Panc1 (cell line): ENCODE results near the gene GABRD. TPM values are rescaled to one million over a fixed set of nuclear protein-coding genes. Genes with fewer than 3 reads are reported as not detected.

Experiments used
- ATAC-seq: fragments of 200-7000 bp; cut with Tn5 transposase; 2 replicates; pipeline ENCODE4 v1.9.1; 2020; ENCODE audit warnings: mild to moderate bottlenecking, moderate library complexity
- BruUV-seq: library from RNA; stranded (reverse); fragments of 400-500 nt; replicated peaks from 2 replicates; lab custom pipeline; 2021; lab: Mats Ljungman, UMichigan
- CTCF ChIA-PET: fragments of 300-600 bp; sonication (Branson Sonifier 250); formaldehyde crosslinking; loops from one replicate; lab custom pipeline; 2022; ENCODE audit warnings: antibody characterized with exemption; lab: Charles Lee
- POLR2A ChIA-PET: fragments of 300-600 bp; sonication (Branson Sonifier 250); formaldehyde crosslinking; loops from one replicate; lab custom pipeline; 2022; ENCODE audit warnings: antibody characterized with exemption; lab: Charles Lee
- DNase-seq: peaks from one replicate; pipeline ENCODE4 v3.0.0-alpha.2; 2010; ENCODE audit warnings: low read depth, low spot score
- H3K27ac ChIP-seq: 2 replicates; pipeline ENCODE4 v1.5.1; 2011; ENCODE audit warnings: mild to moderate bottlenecking, low read length, inconsistent platforms
- H3K27me3 ChIP-seq: fragments of 200-500 bp; sonication (Bioruptor generic); 2 replicates; pipeline ENCODE4 v1.6.0; 2014; ENCODE audit warnings: low read length, inconsistent platforms; ENCODE audit not compliant: control insufficient read depth, insufficient read depth
- H3K36me3 ChIP-seq: fragments of 200-500 bp; sonication (Bioruptor generic); 2 replicates; pipeline ENCODE4 v1.5.1; 2014; ENCODE audit warnings: inconsistent platforms, mild to moderate bottlenecking, low read length, moderate library complexity; ENCODE audit not compliant: control insufficient read depth, insufficient read depth
- H3K4me1 ChIP-seq: 2 replicates; pipeline ENCODE4 v1.5.1; 2011; ENCODE audit warnings: inconsistent platforms, mild to moderate bottlenecking, low read length, moderate library complexity; ENCODE audit not compliant: control insufficient read depth, insufficient read depth
- H3K4me3 ChIP-seq, 2 experiments: 2 replicates each; pipeline ENCODE4 v1.5.1; 2011 to 2012; ENCODE audit warnings: low read depth in 2 of 2, low read length in 2 of 2, mild to moderate bottlenecking in 2 of 2, inconsistent platforms in 1 of 2, moderate library complexity in 1 of 2
- H3K9me3 ChIP-seq: fragments of 200-500 bp; sonication (Bioruptor generic); 2 replicates; pipeline ENCODE4 v1.5.1; 2014; ENCODE audit warnings: low read depth, mild to moderate bottlenecking, inconsistent platforms, low read length, moderate library complexity; ENCODE audit not compliant: control insufficient read depth, insufficient read depth
- POLR2AphosphoS5 ChIP-seq: IDR thresholded peaks from 2 replicates; pipeline ENCODE4 v1.6.1; 2012; ENCODE audit warnings: mild to moderate bottlenecking, low read depth, low read length, moderate library complexity
- SIN3A ChIP-seq: IDR thresholded peaks from 2 replicates; pipeline ENCODE4 v1.6.1; 2012; ENCODE audit warnings: low read depth, mild to moderate bottlenecking, low read length, moderate library complexity, borderline replicate concordance; ENCODE audit not compliant: insufficient read depth
- TCF7L2 ChIP-seq: IDR thresholded peaks from 2 replicates; pipeline ENCODE4 v1.6.1; 2011; ENCODE audit warnings: mild to moderate bottlenecking, low read depth, low read length, inconsistent platforms
- in situ Hi-C: cut with HindIII; loops from 2 replicates; pipeline ENCODE4 v1.10.0; 2016; ENCODE audit warnings: low sequenced_read_pairs, low pct_unique_long_range_greater_than_20kb
- intact Hi-C: fragments of 100-400 bp; cut with micrococcal nuclease; formaldehyde crosslinking; loops from one replicate; pipeline ENCODE4 v1.10.0; 2022; ENCODE audit not compliant: unreplicated experiment
- total RNA-seq: library from RNA; stranded (reverse); gene quantifications from one replicate; pipeline ENCODE4 v1.2.1, GENCODE V29; 2021; ENCODE audit not compliant: unreplicated experiment
- TF ChIP-seq, protein P1 (sequence below): fragments of 450-650 bp; IDR thresholded peaks from 2 replicates; pipeline ENCODE4 v1.5.1; 2017; ENCODE audit warnings: mild to moderate bottlenecking
- TF ChIP-seq, protein P2 (sequence below), 2 experiments: IDR thresholded peaks; 2 replicates each; pipeline ENCODE4 v1.6.1; 2011 to 2012; ENCODE audit warnings: low read depth in 2 of 2, control low read depth in 1 of 2, low read length in 1 of 2, mild to moderate bottlenecking in 1 of 2, moderate library complexity in 1 of 2; ENCODE audit not compliant: insufficient read depth in 1 of 2

The GABRD gene
- total RNA-seq, 1 experiment from 2014 or later, result 3.0 TPM

DNA sequence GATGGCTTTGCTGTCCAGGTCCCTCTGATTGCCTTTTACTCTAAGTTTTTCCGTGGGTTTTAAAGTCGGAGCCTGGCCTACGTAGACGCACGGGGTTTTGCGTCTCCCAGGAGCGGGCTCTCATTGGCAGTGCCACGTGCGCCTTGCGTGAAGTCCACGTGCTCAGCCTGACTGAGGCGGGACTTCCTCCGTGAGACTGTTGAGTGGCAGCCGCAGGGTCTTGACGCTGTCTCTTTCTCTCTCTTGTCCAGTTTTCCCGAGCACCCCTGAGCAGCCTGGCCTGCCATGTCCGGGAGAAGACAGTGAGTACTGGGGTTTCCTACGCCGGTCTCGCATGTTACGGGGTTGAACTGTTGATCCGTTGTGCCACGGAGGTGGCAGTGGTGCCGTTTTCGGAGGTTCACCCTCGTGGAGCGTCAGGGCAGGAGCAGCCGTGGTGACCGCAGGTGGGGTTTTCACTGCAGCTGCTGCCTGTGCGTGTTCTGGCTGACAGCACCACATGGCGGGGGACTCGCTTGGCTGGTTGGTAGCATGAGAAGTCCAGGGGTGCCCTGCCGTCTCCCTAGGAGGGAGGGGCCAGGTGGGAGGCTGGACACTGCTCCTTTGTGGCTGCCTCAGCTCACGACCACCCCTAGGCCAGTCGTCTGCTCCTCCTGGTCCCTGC lies 40.3 kb downstream of the GABRD start:
- no TSS peak for BruUV-seq
- Histone ChIP-seq H3K4me3 (no peak overlapping the region), H3K27ac (no peak overlapping the region), H3K27me3 (no peaks in the 10 kb centered on the region), H3K4me1 (no peaks in the 10 kb centered on the region), H3K36me3 (no peaks in the 10 kb centered on the region), H3K9me3 (no peaks in the 10 kb centered on the region)
- intact Hi-C loops, result no loop called here
- no peak for DNase-seq
- ATAC-seq, result no peak
- ChIA-PET POLR2A (no interaction called here), CTCF (no interaction called here)
- TF ChIP-seq TCF7L2, result no peak
- TF ChIP-seq, protein P1, sequence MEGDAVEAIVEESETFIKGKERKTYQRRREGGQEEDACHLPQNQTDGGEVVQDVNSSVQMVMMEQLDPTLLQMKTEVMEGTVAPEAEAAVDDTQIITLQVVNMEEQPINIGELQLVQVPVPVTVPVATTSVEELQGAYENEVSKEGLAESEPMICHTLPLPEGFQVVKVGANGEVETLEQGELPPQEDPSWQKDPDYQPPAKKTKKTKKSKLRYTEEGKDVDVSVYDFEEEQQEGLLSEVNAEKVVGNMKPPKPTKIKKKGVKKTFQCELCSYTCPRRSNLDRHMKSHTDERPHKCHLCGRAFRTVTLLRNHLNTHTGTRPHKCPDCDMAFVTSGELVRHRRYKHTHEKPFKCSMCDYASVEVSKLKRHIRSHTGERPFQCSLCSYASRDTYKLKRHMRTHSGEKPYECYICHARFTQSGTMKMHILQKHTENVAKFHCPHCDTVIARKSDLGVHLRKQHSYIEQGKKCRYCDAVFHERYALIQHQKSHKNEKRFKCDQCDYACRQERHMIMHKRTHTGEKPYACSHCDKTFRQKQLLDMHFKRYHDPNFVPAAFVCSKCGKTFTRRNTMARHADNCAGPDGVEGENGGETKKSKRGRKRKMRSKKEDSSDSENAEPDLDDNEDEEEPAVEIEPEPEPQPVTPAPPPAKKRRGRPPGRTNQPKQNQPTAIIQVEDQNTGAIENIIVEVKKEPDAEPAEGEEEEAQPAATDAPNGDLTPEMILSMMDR, result no peak
- TF ChIP-seq SIN3A, result no peak
- TF ChIP-seq POLR2AphosphoS5, result no peak
- TF ChIP-seq, protein P2, sequence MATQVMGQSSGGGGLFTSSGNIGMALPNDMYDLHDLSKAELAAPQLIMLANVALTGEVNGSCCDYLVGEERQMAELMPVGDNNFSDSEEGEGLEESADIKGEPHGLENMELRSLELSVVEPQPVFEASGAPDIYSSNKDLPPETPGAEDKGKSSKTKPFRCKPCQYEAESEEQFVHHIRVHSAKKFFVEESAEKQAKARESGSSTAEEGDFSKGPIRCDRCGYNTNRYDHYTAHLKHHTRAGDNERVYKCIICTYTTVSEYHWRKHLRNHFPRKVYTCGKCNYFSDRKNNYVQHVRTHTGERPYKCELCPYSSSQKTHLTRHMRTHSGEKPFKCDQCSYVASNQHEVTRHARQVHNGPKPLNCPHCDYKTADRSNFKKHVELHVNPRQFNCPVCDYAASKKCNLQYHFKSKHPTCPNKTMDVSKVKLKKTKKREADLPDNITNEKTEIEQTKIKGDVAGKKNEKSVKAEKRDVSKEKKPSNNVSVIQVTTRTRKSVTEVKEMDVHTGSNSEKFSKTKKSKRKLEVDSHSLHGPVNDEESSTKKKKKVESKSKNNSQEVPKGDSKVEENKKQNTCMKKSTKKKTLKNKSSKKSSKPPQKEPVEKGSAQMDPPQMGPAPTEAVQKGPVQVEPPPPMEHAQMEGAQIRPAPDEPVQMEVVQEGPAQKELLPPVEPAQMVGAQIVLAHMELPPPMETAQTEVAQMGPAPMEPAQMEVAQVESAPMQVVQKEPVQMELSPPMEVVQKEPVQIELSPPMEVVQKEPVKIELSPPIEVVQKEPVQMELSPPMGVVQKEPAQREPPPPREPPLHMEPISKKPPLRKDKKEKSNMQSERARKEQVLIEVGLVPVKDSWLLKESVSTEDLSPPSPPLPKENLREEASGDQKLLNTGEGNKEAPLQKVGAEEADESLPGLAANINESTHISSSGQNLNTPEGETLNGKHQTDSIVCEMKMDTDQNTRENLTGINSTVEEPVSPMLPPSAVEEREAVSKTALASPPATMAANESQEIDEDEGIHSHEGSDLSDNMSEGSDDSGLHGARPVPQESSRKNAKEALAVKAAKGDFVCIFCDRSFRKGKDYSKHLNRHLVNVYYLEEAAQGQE (IDR thresholded peaks at IDR 0.05; ENCODE audit: insufficient read depth in 1 of 2, low read depth in 2 of 2, low read length in 1 of 2), result no peak
- in situ Hi-C loops, result no loop called here

DNA sequence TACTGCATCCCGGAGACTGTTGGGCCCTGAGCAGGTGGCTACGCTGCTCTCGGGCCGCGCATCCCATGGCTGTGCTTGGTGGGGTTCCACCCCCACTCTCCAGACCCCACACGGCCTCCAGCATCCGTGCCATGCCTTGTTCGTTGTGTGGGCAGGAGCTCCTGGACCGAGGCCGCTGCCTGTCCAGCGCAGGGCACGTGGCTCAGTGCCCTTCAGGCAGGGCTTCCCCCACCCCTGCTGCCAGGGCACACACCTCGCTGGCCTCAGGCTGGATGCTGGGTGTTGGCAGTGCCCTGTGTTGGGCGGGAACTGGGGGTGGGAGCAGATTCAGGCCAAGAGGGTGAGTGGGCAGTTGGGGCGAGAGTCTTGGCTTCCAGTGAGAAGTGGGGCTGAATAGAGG lies 40.9 kb downstream of the GABRD start:
- ATAC-seq (peak; percentile 28; the same call in 1 of the 2 replicates), DNase-seq (no peak)
- TF ChIP-seq, protein P1, result no peak
- TF ChIP-seq, protein P2 (IDR thresholded peaks at IDR 0.05; ENCODE audit: insufficient read depth in 1 of 2, low read depth in 2 of 2, low read length in 1 of 2), result no peak
- TF ChIP-seq SIN3A (no peak), TCF7L2 (no peak), POLR2AphosphoS5 (no peak)
- H3K27ac ChIP-seq, result no peak overlapping the region
- H3K27me3 ChIP-seq, result no peaks in the 10 kb centered on the region
- CTCF ChIA-PET, result no interaction called here
- in situ Hi-C loops (no loop called here), intact Hi-C loops (no loop called here)
- no peaks in the 10 kb centered on the region for H3K9me3 ChIP-seq
- no peaks in the 10 kb centered on the region for H3K4me1 ChIP-seq
- no peak overlapping the region for H3K4me3 ChIP-seq
- POLR2A ChIA-PET, result no interaction called here
- no TSS peak for BruUV-seq
- H3K36me3 ChIP-seq, result no peaks in the 10 kb centered on the region
